ENCODE results near the gene NBAS. TPM values are rescaled to one million over a fixed set of nuclear protein-coding genes. Genes with fewer than 3 reads are reported as not detected.

NBAS gene
- total and polyA plus RNA-seq, 2 of the 4 experiments (the other 2 are of a cell fraction) = 22.3 to 105 TPM

- Histone ChIP-seq H3K4me3 (ENCODE audit: insufficient read depth, low read depth, low read length) (no peak overlapping the region), H3K27ac (ENCODE audit: insufficient read depth, low read length) (no peak overlapping the region), H2BK120ac (ENCODE audit: low read depth, low read length) (no peak overlapping the region), H3K56ac (ENCODE audit: extremely low read depth, insufficient read depth, low read length) (no peak overlapping the region), H2AK9ac (replicated peaks; ENCODE audit: low read depth, low read length, poor library complexity) (no peak overlapping the region), H4K20me1 (ENCODE audit: insufficient read depth, low read length) (no peaks in the 10 kb centered on the region), H4K5ac (ENCODE audit: low read depth, low read length) (no peak overlapping the region), H4K91ac (ENCODE audit: insufficient read depth, low read depth, low read length) (no peak overlapping the region), H3K9ac (ENCODE audit: low read depth, low read length) (no peak overlapping the region), H3K9me1 (ENCODE audit: insufficient read depth, low read length) (no peaks in the 10 kb centered on the region; the same call in 1 of the 2 replicates), H2AFZ (replicated peaks; ENCODE audit: low read length, poor library complexity) (no peak overlapping the region), H3K27me3 (ENCODE audit: control insufficient read depth, insufficient read depth, low read length) (no peaks in the 10 kb centered on the region), H3K4ac (ENCODE audit: low read depth, low read length) (no peak overlapping the region), H3K18ac (ENCODE audit: low read depth, low read length) (no peak overlapping the region), H2BK5ac (ENCODE audit: low read depth, low read length, poor library complexity, severe bottlenecking) (no peak overlapping the region), H3K23ac (ENCODE audit: low read depth, low read length) (no peak overlapping the region), H3K9me3 (ENCODE audit: control insufficient read depth, insufficient read depth, low read length) (no peaks in the 10 kb centered on the region), H4K8ac (ENCODE audit: low read depth in 2 of 2, low read length in 2 of 2) (no peak overlapping the region), H3K36me3 (ENCODE audit: control insufficient read depth, insufficient read depth, low read length) (no peaks in the 10 kb centered on the region), H3K4me2 (ENCODE audit: low read depth, low read length) (no peak overlapping the region), H2AK5ac (ENCODE audit: low read depth, low read length) (no peak overlapping the region), H3K14ac (replicated peaks; ENCODE audit: low read depth, low read length) (no peak overlapping the region), H2BK20ac (ENCODE audit: low read depth, low read length) (no peak overlapping the region), H2BK15ac (ENCODE audit: low read depth, low read length) (no peak overlapping the region), H3K79me1 (ENCODE audit: low read depth in 1 of 2, low read length in 2 of 2) (peaks cover 0 to 5% of the 10 kb centered on the region in 2 experiments; a peak in 1 of 4 replicates), H3K4me1 (ENCODE audit: control insufficient read depth, insufficient read depth, low read length) (no peaks in the 10 kb centered on the region)
- TF ChIP-seq NFE2L2 (IDR thresholded peaks at IDR 0.05; ENCODE audit: low read depth, low read length) (no peak), RCOR1 (IDR thresholded peaks at IDR 0.05; ENCODE audit: insufficient replicate concordance, low read length) (no peak), CEBPB (IDR thresholded peaks at IDR 0.05; ENCODE audit: low read depth, low read length) (no peak), SMC3 (IDR thresholded peaks at IDR 0.05; ENCODE audit: low read depth, low read length) (no peak), CTCF (conservative IDR thresholded peaks at IDR 0.05; ENCODE audit: low read depth, low read length) (no peak), ELK1 (IDR thresholded peaks at IDR 0.05; ENCODE audit: borderline replicate concordance, low read depth, low read length) (no peak), MXI1 (IDR thresholded peaks at IDR 0.05; ENCODE audit: borderline replicate concordance, low read depth, low read length) (no peak), MAZ (IDR thresholded peaks at IDR 0.05; ENCODE audit: borderline replicate concordance, low read depth, low read length) (no peak), POLR2A (IDR thresholded peaks at IDR 0.05; ENCODE audit: low read depth, low read length) (no peak), RAD21 (IDR thresholded peaks at IDR 0.05; ENCODE audit: low read length) (no peak)
- BruUV-seq (replicated peaks) = no TSS peak
- no CpG with 5 or more reads among the region's 3 CpGs for WGBS, 2 experiments (ENCODE audit: extremely low coverage in 2 of 2, insufficient read length in 1 of 2)
- ChIA-PET CTCF (no interaction called here), POLR2A (ENCODE audit: unreplicated experiment) (no interaction called here)
- intact Hi-C loops (cut with micrococcal nuclease) (no loop called here), dilution Hi-C loops (cut with HindIII; ENCODE audit: low sequenced_read_pairs, unreplicated experiment) (no loop called here), in situ Hi-C loops (cut with MboI; ENCODE audit: low sequenced_read_pairs) (no loop called here)
- DNase-seq (no peak), ATAC-seq (ENCODE audit: low read depth) (no peak)
These were observed 307.3 kb downstream of the NBAS start for GRCh38 chr2:15253835-15254286.

Data from IMR-90 (cell line).